K562 (cell line): ENCODE data around the gene RAI1. TPM values are rescaled to one million over a fixed set of nuclear protein-coding genes. Genes with fewer than 3 reads are reported as not detected.
A peak's percentile ranks its signal among the peaks of the same experiment; 100 is the strongest.

ENCODE experiments used
- ATAC-seq: fragments of 200-7000 bp; cut with Tn5 transposase; 3 replicates; pipeline ENCODE4 v1.9.1; 2020; ENCODE audit warnings: moderate library complexity
- BruUV-seq: library from RNA; stranded (reverse); fragments of 400-500 nt; replicated peaks from 2 replicates; lab custom pipeline; 2021; lab: Mats Ljungman, UMichigan
- CTCF ChIA-PET: fragments of 300-600 bp; formaldehyde crosslinking; extraction: SDS; loops from one replicate; lab custom pipeline; 2021; ENCODE audit warnings: low intra/inter-chr PET ratio; lab: Yijun Ruan, JAX
- POLR2A ChIA-PET: fragments of 300-600, 350-650 bp; sonication (Branson Sonifier 250); formaldehyde crosslinking; extraction: SDS; loops from one replicate; lab custom pipeline; 2021; ENCODE audit warnings: antibody characterized with exemption, inconsistent platforms; lab: Yijun Ruan, JAX
- DNase-seq, 4 experiments: peaks; one replicate each; pipeline versions ENCODE4 v3.0.0 to v3.0.0-alpha.2; 2011 to 2018; ENCODE audit warnings: low spot score in 3 of 4, mixed read lengths in 3 of 4; ENCODE audit errors: extremely low read depth in 1 of 4
- FAIRE-seq: peaks from 2 replicates; lab custom pipeline; 2011; peaks lifted over from hg19 to GRCh38; lab: Jason Lieb, UNC
- H2AFZ ChIP-seq: 2 replicates; pipeline ENCODE4 v1.6.0; 2011; ENCODE audit warnings: low read depth, low read length, control low read depth, inconsistent platforms
- H3K27ac ChIP-seq: fragments of 200-600 bp; 3 replicates; pipeline ENCODE4 v1.8.0; 2011; ENCODE audit warnings: low read depth, mild to moderate bottlenecking, control low read depth, inconsistent platforms, low read length, moderate library complexity, mixed read lengths; ENCODE audit errors: extremely low read depth
- H3K27me3 ChIP-seq, 2 experiments: fragments of 300-600 bp in 1 of 2; 2 replicates in 1 of 2; 3 replicates in 1 of 2; pipeline versions ENCODE4 v1.6.0 to v1.8.0; 2011; ENCODE audit warnings: inconsistent platforms in 2 of 2, low read length in 2 of 2, mild to moderate bottlenecking in 1 of 2, mixed read lengths in 1 of 2, moderate library complexity in 1 of 2; ENCODE audit not compliant: control insufficient read depth in 2 of 2, insufficient read depth in 2 of 2
- H3K36me3 ChIP-seq: fragments of 300-600 bp; 3 replicates; pipeline ENCODE4 v1.8.0; 2011; ENCODE audit warnings: mild to moderate bottlenecking, low read length, inconsistent platforms; ENCODE audit not compliant: control insufficient read depth, insufficient read depth
- H3K4me1 ChIP-seq, 2 experiments: fragments of 200-600 bp in 1 of 2; replicated peaks in 1 of 2; 2 replicates in 1 of 2; 3 replicates in 1 of 2; pipeline versions ENCODE4 v1.5.1 to v1.8.0; 2011; ENCODE audit warnings: inconsistent platforms in 2 of 2, low read length in 2 of 2, mild to moderate bottlenecking in 1 of 2, mixed read lengths in 1 of 2, moderate library complexity in 1 of 2; ENCODE audit not compliant: control insufficient read depth in 2 of 2, insufficient read depth in 2 of 2
- H3K4me2 ChIP-seq: 2 replicates; pipeline ENCODE4 v1.6.1; 2011; ENCODE audit warnings: low read length, control low read depth, inconsistent platforms, mixed read lengths; ENCODE audit not compliant: insufficient read depth
- H3K4me3 ChIP-seq: fragments of 200-600 bp; sonication (generic), shearing (Covaris generic); 2 replicates; pipeline ENCODE4 v1.5.1; 2016; ENCODE audit warnings: control low read depth, inconsistent platforms
- H3K79me2 ChIP-seq: fragments of 200-600 bp; 3 replicates; pipeline ENCODE4 v1.8.0; 2011; ENCODE audit warnings: low read length, inconsistent platforms; ENCODE audit not compliant: control insufficient read depth, insufficient read depth
- H3K9ac ChIP-seq, 2 experiments: 2 replicates each; pipeline versions ENCODE4 v1.6.0 to v1.6.1; 2011; ENCODE audit warnings: low read depth in 2 of 2, low read length in 2 of 2, control low read depth in 1 of 2, inconsistent platforms in 1 of 2, mild to moderate bottlenecking in 1 of 2, mixed read lengths in 1 of 2; ENCODE audit not compliant: insufficient read depth in 1 of 2
- H3K9me1 ChIP-seq: one replicate; pipeline ENCODE4 v1.6.0; 2011; ENCODE audit warnings: inconsistent platforms, mild to moderate bottlenecking, low read length, moderate library complexity; ENCODE audit not compliant: control insufficient read depth, insufficient read depth
- H3K9me3 ChIP-seq: replicated peaks from 2 replicates; pipeline ENCODE4 v1.5.1; 2011; ENCODE audit warnings: low read depth, low read length, inconsistent platforms; ENCODE audit not compliant: control insufficient read depth, insufficient read depth
- H4K20me1 ChIP-seq: replicated peaks from 2 replicates; pipeline ENCODE4 v1.6.1; 2011; ENCODE audit warnings: low read length, inconsistent platforms, mixed read lengths; ENCODE audit not compliant: control insufficient read depth, insufficient read depth
- CBX2 ChIP-seq: fragments of 200-600 bp; sonication (generic); IDR thresholded peaks from one replicate; pipeline ENCODE4 v1.6.1; 2012; ENCODE audit warnings: mild to moderate bottlenecking, low read length, inconsistent platforms; ENCODE audit not compliant: insufficient read depth, poor library complexity, severe bottlenecking
- EP400 ChIP-seq: fragments of 450-650 bp; IDR thresholded peaks from 2 replicates; pipeline ENCODE4 v1.6.1; 2017; ENCODE audit warnings: antibody characterized with exemption, mild to moderate bottlenecking, moderate library complexity
- FIP1L1 ChIP-seq: fragments of 200-400 bp; formaldehyde crosslinking; IDR thresholded peaks from 2 replicates; pipeline ENCODE4 v1.6.1; 2018; ENCODE audit warnings: mild to moderate bottlenecking, low read depth, low read length; ENCODE audit not compliant: poor library complexity, severe bottlenecking
- GTF2E2 ChIP-seq: fragments of 200-800 bp; sonication (Bioruptor generic); IDR thresholded peaks from 2 replicates; pipeline ENCODE4 v1.6.1; 2016; ENCODE audit warnings: missing genetic modification characterization, missing compliant biosample characterization
- NFRKB ChIP-seq: fragments of 450-650 bp; IDR thresholded peaks from 2 replicates; pipeline ENCODE4 v1.6.1; 2016; ENCODE audit warnings: low read depth
- NFYB ChIP-seq: IDR thresholded peaks from 2 replicates; pipeline ENCODE4 v1.6.1; 2011; ENCODE audit warnings: mild to moderate bottlenecking, moderate library complexity; ENCODE audit not compliant: insufficient read length; ENCODE audit errors: extremely low read depth
- NRF1 ChIP-seq, 2 experiments: fragments of 450-650 bp; IDR thresholded peaks in 1 of 2; conservative IDR thresholded peaks in 1 of 2; 2 replicates each; pipeline ENCODE4 v1.6.1; 2014; ENCODE audit warnings: mild to moderate bottlenecking in 2 of 2
- RBM25 ChIP-seq: fragments of 200-400 bp; formaldehyde crosslinking; IDR thresholded peaks from 2 replicates; pipeline ENCODE4 v1.6.1; 2018; ENCODE audit warnings: low read length, low read depth, moderate library complexity; ENCODE audit not compliant: severe bottlenecking
- RFX1 ChIP-seq: fragments of 450-650 bp; IDR thresholded peaks from 2 replicates; pipeline ENCODE4 v1.6.1; 2016; ENCODE audit warnings: mild to moderate bottlenecking, moderate library complexity
- RNF2 ChIP-seq: sonication (generic); IDR thresholded peaks from 2 replicates; pipeline ENCODE4 v1.6.1; 2016
- SMARCE1 ChIP-seq: fragments of 450-650 bp; IDR thresholded peaks from 2 replicates; pipeline ENCODE4 v1.7.1; 2016; ENCODE audit warnings: mild to moderate bottlenecking
- STAT5B ChIP-seq: fragments of 250-450 bp; sonication (Bioruptor Pico); IDR thresholded peaks from 2 replicates; pipeline ENCODE4 v1.8.0; 2021; ENCODE audit warnings: mild to moderate bottlenecking, inconsistent platforms
- TAF1 ChIP-seq: IDR thresholded peaks from 2 replicates; pipeline ENCODE4 v1.6.1; 2011; ENCODE audit warnings: mild to moderate bottlenecking, low read length, moderate library complexity; ENCODE audit not compliant: insufficient read depth, control insufficient read depth, severe bottlenecking; ENCODE audit errors: extremely low read depth
- TRIM28 ChIP-seq: fragments of 450-650 bp; IDR thresholded peaks from 2 replicates; pipeline ENCODE4 v1.6.1; 2017
- ZBTB8A ChIP-seq: fragments of 450-650 bp; IDR thresholded peaks from 2 replicates; pipeline ENCODE4 v1.6.1; 2018; ENCODE audit warnings: mild to moderate bottlenecking, moderate library complexity; ENCODE audit not compliant: partially characterized antibody
- ZFX ChIP-seq: sonication (generic); formaldehyde crosslinking; IDR thresholded peaks from 2 replicates; pipeline ENCODE4 v1.8.0; 2022; ENCODE audit warnings: mild to moderate bottlenecking, missing genetic modification reagents, moderate library complexity
- WGBS: fragments of 100-300 bp; shearing (Covaris generic); methylation state at CpG from one replicate; pipeline ENCODE4 v1.1.6; 2016; ENCODE audit warnings: low coverage, mixed read lengths; ENCODE audit not compliant: insufficient coverage; ENCODE audit errors: missing lambda C conversion rate; 5-methylcytosine and 5-hydroxymethylcytosine counted together
- in situ Hi-C: fragments of 300-500 bp; cut with MboI; formaldehyde crosslinking; loops from 4 replicates; pipeline ENCODE4 v1.15.0; 2018; ENCODE audit warnings: inconsistent platforms, mixed read lengths
- intact Hi-C: fragments of 100-400 bp; cut with micrococcal nuclease; formaldehyde crosslinking; loops from 2 replicates; pipeline ENCODE4 v1.14.2; 2022
- polyA plus RNA-seq, 8 experiments: library from polyadenylated mRNA; depleted of rRNA in 4 of 8; stranded (reverse) in 5 of 8; unstranded in 3 of 8; fragments of >200 nt; fragmentation: Nextera tagmentation in 2 of 8; fragmentation: Illumina TruSeq in 1 of 8; extraction: Ambion mirVana in 2 of 8; extraction: Trizol in 1 of 8; gene quantifications; 2 replicates each; pipeline versions ENCODE4 v1.2.1 to v1.2.3, GENCODE V29; 2011 to 2014; ENCODE audit warnings: inconsistent platforms in 1 of 8, missing spikeins in 1 of 8
- total RNA-seq, 7 experiments: library from RNA; depleted of rRNA in 6 of 7; stranded (reverse); fragments of >200 nt in 6 of 7; fragmentation: Illumina TruSeq in 2 of 7; extraction: Trizol in 2 of 7; gene quantifications; 2 replicates each; pipeline versions ENCODE4 v1.2.1 to v1.2.3, GENCODE V29; 2011 to 2021; ENCODE audit warnings: low replicate concordance in 1 of 7
- TF ChIP-seq, protein P1 (sequence below): IDR thresholded peaks from 2 replicates; pipeline ENCODE4 v1.6.1; 2016; ENCODE audit warnings: missing genetic modification characterization, missing compliant biosample characterization
- TF ChIP-seq, protein P2 (sequence below): fragments of 450-650 bp; formaldehyde crosslinking; IDR thresholded peaks from 2 replicates; pipeline ENCODE4 v1.4.0; 2020; ENCODE audit warnings: mild to moderate bottlenecking, moderate library complexity
- TF ChIP-seq, protein P3 (sequence below): fragments of 450-650 bp; IDR thresholded peaks from 2 replicates; pipeline ENCODE4 v1.6.1; 2016

Gene RAI1
- total and polyA plus RNA-seq, 9 of the 15 experiments (the other 6 are each of a cell fraction or from before 2014, with no cell fraction given) = 0.68 to 19.9 (median 5.5) TPM

GRCh38 chr17:17836818-17837379 lies 155.6 kb downstream of the RAI1 start, which contains the start of gene SREBF1:
TSS of gene SREBF1 (minus strand) at chr17:17836986. CDS start at chr17:17836817, 169 bp downstream.
- FAIRE-seq = no peak
- intact Hi-C loops = loop anchor here (2.0 kb wide), 2 partner anchors 14 kb away; no protein-coding TSS in a partner anchor
- no peaks in the 10 kb centered on the region for H3K9me1 ChIP-seq
- in situ Hi-C loops = no loop called here
- peak; percentile 66 for ATAC-seq
- peaks cover 10% of the 10 kb centered on the region; the same call in 1 of the 2 replicates for H4K20me1 ChIP-seq
- no TSS peak for BruUV-seq
- H2AFZ ChIP-seq = 0 out of 2 replicates have a peak within 1 kb of the TSS, but pooled peaks have one; percentile 55
- H3K9me3 ChIP-seq = no peaks in the 10 kb centered on the region
- H3K27me3 ChIP-seq = no peaks in the 10 kb centered on the region
- DNase-seq = peak; percentile 69 to 86 (median 77)
- peak within 1 kb of the TSS; percentile 97 for H3K4me2 ChIP-seq
- peaks cover 29% of the 10 kb centered on the region; the same call in 2 of the 3 replicates for H3K36me3 ChIP-seq
- peak within 1 kb of the TSS; percentile 100 for H3K27ac ChIP-seq
- ChIA-PET CTCF (no interaction called here), POLR2A (interaction anchor here (0.6 to 6.7 kb wide), 17 partner anchors 8 to 262 kb away, joined by 3 to 102 read pairs (median 4); no protein-coding TSS in a partner anchor)
- H3K79me2 ChIP-seq = peaks cover 81% of the 10 kb centered on the region
- H3K9ac ChIP-seq = peak within 1 kb of the TSS; percentile 99
- peak within 1 kb of the TSS; percentile 94 for H3K4me3 ChIP-seq
- WGBS = 2% methylated on average over 30 of the region's 52 CpGs
- peaks cover 63 to 71% of the 10 kb centered on the region in 2 experiments for H3K4me1 ChIP-seq
- TF ChIP-seq RNF2 (no peak), NFYB (no peak), STAT5B (no peak), ZFX (peak; percentile 51), FIP1L1 (peak; percentile 11), RBM25 (peak; percentile 97), RFX1 (no peak), NRF1 (conservative IDR thresholded peaks at IDR 0.05 in 1 of 2, IDR thresholded peaks at IDR 0.05 in 1 of 2) (no peak), TRIM28 (0 out of 2 replicates have a peak, but pooled peaks have one; percentile 18), EP400 (no peak), CBX2 (no peak), NFRKB (peak; percentile 68; the same call in 1 of the 2 replicates), GTF2E2 (tag) (peak; percentile 55; the same call in 1 of the 2 replicates), ZBTB8A (no peak), SMARCE1 (0 out of 2 replicates have a peak, but pooled peaks have one; percentile 21), TAF1 (peak; percentile 65)
- TF ChIP-seq, protein P1, sequence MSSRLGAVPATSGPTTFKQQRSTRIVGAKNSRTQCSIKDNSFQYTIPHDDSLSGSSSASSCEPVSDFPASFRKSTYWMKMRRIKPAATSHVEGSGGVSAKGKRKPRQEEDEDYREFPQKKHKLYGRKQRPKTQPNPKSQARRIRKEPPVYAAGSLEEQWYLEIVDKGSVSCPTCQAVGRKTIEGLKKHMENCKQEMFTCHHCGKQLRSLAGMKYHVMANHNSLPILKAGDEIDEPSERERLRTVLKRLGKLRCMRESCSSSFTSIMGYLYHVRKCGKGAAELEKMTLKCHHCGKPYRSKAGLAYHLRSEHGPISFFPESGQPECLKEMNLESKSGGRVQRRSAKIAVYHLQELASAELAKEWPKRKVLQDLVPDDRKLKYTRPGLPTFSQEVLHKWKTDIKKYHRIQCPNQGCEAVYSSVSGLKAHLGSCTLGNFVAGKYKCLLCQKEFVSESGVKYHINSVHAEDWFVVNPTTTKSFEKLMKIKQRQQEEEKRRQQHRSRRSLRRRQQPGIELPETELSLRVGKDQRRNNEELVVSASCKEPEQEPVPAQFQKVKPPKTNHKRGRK = no peak
- TF ChIP-seq, protein P2, sequence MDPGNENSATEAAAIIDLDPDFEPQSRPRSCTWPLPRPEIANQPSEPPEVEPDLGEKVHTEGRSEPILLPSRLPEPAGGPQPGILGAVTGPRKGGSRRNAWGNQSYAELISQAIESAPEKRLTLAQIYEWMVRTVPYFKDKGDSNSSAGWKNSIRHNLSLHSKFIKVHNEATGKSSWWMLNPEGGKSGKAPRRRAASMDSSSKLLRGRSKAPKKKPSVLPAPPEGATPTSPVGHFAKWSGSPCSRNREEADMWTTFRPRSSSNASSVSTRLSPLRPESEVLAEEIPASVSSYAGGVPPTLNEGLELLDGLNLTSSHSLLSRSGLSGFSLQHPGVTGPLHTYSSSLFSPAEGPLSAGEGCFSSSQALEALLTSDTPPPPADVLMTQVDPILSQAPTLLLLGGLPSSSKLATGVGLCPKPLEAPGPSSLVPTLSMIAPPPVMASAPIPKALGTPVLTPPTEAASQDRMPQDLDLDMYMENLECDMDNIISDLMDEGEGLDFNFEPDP (CRISPR knock-in tag) = no peak
- TF ChIP-seq, protein P3, sequence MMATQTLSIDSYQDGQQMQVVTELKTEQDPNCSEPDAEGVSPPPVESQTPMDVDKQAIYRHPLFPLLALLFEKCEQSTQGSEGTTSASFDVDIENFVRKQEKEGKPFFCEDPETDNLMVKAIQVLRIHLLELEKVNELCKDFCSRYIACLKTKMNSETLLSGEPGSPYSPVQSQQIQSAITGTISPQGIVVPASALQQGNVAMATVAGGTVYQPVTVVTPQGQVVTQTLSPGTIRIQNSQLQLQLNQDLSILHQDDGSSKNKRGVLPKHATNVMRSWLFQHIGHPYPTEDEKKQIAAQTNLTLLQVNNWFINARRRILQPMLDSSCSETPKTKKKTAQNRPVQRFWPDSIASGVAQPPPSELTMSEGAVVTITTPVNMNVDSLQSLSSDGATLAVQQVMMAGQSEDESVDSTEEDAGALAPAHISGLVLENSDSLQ = peak; percentile 32; the same call in 1 of the 2 replicates
